ENCODE results near the gene TAF1C.

The TAF1C gene

DNA sequence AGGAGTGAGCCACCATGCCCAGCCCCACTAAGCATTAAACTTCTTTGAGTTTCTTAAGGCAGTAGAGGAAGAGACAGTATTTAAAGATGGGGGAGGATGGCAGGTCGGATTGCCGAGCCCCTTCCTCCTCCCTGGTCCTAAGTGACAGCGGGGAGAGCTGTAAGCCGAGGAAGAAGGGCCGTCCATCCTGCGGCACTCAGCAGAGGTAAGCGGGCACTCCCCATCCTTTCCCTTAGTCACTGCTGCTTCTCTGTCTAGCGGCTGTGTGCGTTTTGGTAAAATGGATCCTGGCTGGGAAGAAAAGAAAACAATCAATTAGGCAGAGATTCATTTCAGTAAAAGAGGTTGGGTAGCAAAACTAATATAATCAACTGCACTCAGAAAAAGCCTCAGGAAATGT lies 27.9 kb downstream of the TAF1C start:
- no peak for DNase-seq (ENCODE audit: low read depth in 3 of 3)

- no peak for DNase-seq (ENCODE audit: low read depth in 3 of 3)
Measured at GRCh38 chr16:84156342-84156784, 30.5 kb downstream of the TAF1C start.

GRCh38 chr16:84155771-84156170 lies 31.1 kb downstream of the TAF1C start:
- DNase-seq (ENCODE audit: low read depth in 3 of 3) = no peak

DNA sequence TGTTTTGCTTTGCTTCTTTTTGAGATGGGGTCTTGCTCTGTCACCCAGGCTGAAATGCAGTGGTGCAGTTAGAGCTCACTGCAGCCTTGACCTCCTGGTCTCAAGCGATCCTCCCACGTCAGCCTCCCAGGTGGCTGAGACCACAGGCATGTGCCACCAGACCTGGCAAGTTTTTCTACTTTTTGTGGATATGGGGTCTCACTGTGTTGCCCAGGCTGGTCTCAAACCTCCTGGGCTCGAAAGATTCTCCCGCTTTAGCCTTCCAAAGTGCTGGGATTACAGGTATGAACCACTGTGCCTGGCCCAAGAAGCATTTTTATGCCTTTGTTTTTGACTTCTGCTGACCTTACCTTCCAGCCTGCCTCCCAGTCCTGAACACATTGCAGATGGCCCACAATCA lies 31.6 kb downstream of the TAF1C start:
- no peak for DNase-seq (ENCODE audit: low read depth in 3 of 3)

GRCh38 chr16:84153660-84154214 lies 33.1 kb downstream of the TAF1C start:
- no peak for DNase-seq (ENCODE audit: low read depth in 3 of 3)

DNA sequence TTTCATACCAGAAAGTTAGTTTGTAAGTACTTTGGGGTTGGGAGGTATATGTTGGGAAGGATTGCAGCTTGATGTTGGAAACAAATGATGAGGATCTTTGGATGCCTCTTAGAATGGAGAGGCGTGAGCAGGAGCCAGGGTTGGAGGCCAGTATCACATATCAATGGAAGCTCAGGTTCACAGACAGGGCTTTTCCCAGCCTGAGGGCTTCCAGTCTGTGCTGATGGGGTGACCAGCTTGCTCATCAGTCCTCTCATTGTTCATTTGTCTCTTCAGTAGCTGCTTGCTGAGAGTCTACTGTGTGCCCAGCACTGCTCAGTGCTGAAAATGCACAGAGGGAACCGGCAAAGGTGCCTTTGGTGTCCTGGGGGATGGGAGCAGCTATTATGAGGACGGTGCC lies 35.9 kb downstream of the TAF1C start:
- DNase-seq (ENCODE audit: low read depth in 3 of 3) = no peak

- DNase-seq (ENCODE audit: low read depth in 3 of 3) = peak; percentile 89 to 92 (median 91)
Measured at GRCh38 chr16:84144859-84145639, 41.8 kb downstream of the TAF1C start, which contains the start of the genes DNAAF1 and HSDL1. TSS of gene DNAAF1 (plus strand) at chr16:84145308. CDS start at chr16:84145441, 133 bp downstream. TSS of gene HSDL1 (minus strand) at chr16:84145177. CDS start at chr16:84131321, 13,856 bp downstream.

DNA sequence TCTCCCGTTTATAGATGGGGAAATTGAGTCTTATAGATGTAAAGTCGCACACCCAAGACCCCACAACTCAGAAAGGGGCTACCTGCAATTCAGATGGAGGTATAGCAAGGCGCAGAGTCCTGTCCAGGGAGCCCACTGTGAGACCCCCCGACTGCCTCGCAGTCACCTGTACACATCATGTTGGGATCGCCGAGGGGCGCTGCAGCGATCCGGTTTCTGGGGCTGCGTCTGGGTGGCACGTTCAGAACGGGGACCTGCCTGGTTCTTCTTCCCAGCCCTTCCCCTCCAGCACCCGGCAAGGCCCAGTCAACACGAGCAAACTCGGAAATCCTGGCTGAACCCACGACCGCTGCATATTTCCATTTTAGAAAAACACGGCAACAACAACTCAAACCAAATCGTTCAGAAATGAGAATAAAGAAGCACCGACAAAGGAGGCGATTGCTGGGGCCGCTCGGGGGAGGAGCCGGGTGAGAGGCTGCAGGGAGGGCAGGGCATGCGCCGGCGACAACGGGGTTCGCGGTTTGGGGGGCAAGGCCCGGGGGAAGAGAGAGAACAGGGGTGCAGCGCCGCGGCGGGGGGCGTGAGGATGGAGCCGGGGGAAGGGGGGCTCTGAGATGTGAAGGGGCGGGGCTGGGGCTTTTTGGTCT lies 42.5 kb downstream of the TAF1C start:
- DNase-seq (ENCODE audit: low read depth in 3 of 3) = peak in 2 of 3 experiments; percentile 5 to 13

DNA sequence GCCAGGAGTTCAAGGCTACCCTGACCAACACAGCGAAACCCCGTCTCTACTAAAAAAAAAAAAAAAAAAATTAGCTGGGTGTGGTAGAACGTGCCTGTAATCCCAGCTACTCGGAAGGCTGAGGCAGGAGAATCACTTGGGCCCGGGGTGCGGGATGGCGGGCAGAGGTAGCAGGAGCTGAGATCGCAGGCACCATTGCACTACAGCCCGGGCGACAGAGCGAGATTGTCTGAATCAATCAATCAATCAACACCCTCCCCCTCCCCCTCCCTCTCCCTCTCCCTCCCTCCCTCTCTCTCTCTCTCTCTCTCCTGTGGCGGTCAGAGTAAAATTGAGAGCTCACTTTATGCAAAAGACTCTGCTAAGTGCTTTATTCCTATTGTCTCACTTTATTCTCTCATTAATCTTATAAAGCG lies 43.1 kb downstream of the TAF1C start:
- no peak for DNase-seq (ENCODE audit: low read depth in 3 of 3)

DNA sequence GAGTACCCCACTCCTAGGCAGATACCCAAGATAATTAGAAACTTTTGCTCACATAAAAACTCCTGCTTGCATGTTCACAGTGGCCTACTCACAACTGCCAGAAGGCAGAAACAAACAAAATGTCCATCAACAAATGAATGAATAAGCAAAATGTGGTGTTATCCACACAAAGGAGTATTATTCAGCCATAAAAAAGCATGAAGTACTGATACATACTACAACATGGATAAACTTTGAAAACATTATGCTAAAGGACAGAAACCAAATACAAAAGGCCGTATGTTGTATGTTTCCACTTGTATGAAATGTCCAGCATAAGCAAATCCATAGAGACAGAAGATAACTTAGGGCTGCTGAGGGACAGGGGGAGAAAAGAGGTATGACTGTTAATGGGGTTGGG lies 43.8 kb downstream of the TAF1C start:
- DNase-seq (ENCODE audit: low read depth in 3 of 3) = no peak

DNA sequence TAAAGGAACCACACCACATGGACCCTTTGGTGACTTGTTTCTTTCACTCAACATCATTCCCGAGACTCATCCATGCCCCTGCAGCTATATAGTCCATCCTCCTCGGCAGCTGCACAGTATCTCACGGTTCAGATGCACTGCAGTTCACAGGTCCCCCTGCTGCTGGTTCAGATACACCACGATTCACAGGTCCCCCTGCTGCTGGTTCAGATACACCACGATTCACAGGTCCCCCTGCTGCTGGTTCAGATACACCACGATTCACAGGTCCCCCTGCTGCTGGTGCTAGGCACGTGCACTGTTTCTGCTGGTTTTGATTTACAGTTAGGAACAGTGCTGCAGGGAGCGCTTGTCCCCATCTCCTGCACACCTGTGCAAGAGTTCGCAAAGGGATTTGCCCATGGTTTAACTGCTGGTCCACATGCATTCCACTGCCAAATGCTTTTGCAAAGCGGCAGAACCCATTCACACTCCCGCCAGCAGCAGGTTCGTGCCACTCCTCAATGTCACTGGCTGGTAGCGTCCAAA lies 45.6 kb downstream of the TAF1C start:
- no peak for DNase-seq (ENCODE audit: low read depth in 3 of 3)

- no peak for DNase-seq (ENCODE audit: low read depth in 3 of 3)
Measured at GRCh38 chr16:84139628-84140258, 47.1 kb downstream of the TAF1C start.

DNA sequence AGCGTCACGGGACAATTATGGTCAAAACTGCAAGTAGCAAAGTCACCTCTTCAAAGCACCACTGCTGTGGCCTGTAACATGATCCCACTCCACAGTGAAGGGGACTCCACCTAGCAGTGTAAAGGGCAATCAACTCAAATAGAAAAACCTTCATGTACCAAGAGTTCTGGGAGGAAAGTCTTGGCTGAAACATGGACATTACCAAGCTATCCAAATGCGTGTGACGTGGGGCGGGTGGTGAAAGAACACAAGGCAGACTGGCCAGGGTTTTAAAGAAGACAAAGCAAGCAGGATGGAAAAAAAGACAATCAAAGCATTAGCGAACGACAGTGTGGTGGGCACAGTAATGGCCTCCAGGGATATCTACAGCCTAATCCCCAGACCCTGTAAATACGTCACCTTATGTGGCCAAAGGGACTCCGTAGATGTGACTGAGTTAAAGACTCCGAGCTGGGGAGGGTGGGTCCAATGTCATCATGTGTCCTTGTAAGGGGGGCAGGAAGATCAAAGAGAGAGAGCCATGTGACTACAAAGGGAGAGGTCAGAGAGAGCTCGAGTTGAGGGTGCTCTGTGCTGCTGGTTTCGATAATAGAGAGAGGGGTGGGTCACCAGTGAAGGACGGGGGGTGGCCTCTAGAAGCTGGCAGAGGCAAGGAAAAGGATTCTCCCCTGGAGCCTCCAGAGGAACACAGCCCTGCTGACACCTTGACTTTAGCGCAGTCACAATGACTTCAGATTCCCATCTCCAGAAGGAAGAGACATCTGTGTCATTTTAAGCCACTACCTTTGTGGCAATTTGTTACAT lies 47.8 kb downstream of the TAF1C start:
- no peak for DNase-seq (ENCODE audit: low read depth in 3 of 3)

DNA sequence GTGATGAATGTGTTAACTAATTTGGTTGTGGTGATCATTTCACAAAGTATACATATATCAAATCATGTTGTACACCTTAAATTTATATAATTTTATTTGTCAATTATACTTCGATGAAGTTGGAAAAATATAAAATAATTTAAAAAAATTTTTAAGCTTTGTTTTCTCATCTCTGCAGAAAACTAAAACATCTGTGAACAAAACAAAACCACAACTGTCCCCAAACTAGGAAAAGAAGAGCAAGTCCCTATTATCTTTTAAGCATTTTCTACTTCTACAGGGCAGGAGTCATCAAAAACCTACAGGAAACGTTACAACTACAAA lies 48.4 kb downstream of the TAF1C start:
- no peak for DNase-seq (ENCODE audit: low read depth in 3 of 3)

- no peak for DNase-seq (ENCODE audit: low read depth in 3 of 3)
Measured at GRCh38 chr16:84137769-84138357, 49.0 kb downstream of the TAF1C start.

GRCh38 chr16:84137287-84137686 lies 49.6 kb downstream of the TAF1C start:
- no peak for DNase-seq (ENCODE audit: low read depth in 3 of 3)

- no peak for DNase-seq (ENCODE audit: low read depth in 3 of 3)
Measured at GRCh38 chr16:84136331-84137125, 50.3 kb downstream of the TAF1C start.

DNA sequence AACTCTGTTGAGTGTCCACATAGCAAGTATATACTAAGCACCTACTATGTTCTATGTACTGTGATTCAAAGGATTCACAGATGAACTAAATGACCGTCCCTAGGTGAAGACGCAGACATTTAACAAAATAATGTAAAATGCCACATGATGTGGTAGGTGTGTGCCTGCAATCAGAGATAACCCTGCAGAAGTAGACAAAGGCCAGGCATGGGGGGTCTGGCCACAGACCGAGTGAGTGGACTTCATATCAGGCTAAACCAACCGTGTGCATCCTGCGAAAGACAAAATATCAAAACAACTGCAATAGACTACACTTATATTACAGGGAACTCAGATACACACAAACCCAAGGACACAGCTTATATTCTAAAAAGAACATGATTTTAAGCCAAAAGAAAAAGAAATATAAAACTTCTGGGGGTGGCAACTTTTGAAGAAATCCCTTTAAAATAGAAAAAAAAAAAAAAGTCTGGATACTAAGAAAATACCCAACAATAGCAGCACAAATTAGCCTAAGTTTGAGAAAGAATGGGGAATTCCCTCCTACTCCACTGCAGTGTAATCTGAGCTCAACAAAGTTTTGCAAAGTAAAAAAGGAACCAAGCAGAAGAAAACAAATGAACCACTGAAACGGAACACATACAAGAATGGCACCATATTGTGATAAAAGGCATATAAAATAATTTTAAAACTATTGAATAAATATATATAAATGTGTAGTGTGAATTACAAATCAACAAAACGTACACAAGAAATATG lies 54.2 kb downstream of the TAF1C start:
- DNase-seq (ENCODE audit: low read depth in 3 of 3) = no peak

- no peak for DNase-seq (ENCODE audit: low read depth in 3 of 3)
Measured at GRCh38 chr16:84131117-84131516, 55.7 kb downstream of the TAF1C start.
